GM13976 (cell line): Measurements from ENCODE around the gene KCNQ1.

Experiments used
- DNase-seq: peaks from one replicate; pipeline ENCODE4 v3.0.0; 2012; ENCODE audit warnings: low spot score
- in situ Hi-C: fragments of 300-500 bp; cut with MboI; formaldehyde crosslinking; loops from one replicate; pipeline ENCODE4 v1.12.0; 2022; ENCODE audit warnings: low sequenced_read_pairs, mixed read lengths, inconsistent platforms; ENCODE audit not compliant: unreplicated experiment
- TF ChIP-seq, protein P1 (sequence below): IDR thresholded peaks from 2 replicates; pipeline ENCODE4 v1.5.1; 2012; ENCODE audit warnings: borderline replicate concordance, mild to moderate bottlenecking; ENCODE audit not compliant: insufficient read depth; ENCODE audit errors: extremely low read depth, missing control alignments, control extremely low read depth

Gene KCNQ1

DNA sequence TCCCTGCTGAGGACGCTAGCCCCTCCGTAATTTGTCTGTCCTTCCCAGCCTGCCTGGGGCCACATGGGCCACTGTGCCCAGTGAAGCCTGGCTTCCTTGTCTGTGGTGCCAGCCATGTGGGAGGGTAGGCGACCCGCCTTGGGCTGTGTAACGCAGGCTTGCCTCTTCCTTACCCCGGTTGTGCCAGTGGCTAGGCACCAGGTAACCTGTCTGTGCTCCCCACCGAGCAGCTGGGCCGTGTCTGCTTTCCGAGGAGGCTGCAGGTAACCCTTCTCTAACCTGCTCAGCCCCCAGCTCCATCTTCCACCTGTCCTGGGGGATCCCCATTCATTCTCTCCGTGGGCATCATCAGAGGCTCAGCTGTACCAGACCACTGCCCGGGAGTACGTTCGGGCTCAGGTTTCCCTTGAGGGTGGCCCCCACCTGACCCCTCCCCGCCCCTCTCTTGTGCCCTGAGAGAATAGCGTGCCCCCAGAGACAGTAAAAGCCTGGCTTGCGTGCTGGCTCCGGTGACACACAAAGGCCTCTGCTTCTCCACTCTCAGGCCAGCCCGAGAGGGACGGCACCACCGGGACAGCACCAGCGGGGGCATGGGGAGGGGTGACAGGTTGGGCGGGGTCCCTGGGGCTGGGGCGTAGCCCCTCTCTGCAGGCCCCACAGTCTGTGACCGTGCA lies 361.7 kb downstream of the KCNQ1 start:
- TF ChIP-seq, protein P1, sequence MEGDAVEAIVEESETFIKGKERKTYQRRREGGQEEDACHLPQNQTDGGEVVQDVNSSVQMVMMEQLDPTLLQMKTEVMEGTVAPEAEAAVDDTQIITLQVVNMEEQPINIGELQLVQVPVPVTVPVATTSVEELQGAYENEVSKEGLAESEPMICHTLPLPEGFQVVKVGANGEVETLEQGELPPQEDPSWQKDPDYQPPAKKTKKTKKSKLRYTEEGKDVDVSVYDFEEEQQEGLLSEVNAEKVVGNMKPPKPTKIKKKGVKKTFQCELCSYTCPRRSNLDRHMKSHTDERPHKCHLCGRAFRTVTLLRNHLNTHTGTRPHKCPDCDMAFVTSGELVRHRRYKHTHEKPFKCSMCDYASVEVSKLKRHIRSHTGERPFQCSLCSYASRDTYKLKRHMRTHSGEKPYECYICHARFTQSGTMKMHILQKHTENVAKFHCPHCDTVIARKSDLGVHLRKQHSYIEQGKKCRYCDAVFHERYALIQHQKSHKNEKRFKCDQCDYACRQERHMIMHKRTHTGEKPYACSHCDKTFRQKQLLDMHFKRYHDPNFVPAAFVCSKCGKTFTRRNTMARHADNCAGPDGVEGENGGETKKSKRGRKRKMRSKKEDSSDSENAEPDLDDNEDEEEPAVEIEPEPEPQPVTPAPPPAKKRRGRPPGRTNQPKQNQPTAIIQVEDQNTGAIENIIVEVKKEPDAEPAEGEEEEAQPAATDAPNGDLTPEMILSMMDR, result no peak
- in situ Hi-C loops, result no loop called here
- no peak for DNase-seq

DNA sequence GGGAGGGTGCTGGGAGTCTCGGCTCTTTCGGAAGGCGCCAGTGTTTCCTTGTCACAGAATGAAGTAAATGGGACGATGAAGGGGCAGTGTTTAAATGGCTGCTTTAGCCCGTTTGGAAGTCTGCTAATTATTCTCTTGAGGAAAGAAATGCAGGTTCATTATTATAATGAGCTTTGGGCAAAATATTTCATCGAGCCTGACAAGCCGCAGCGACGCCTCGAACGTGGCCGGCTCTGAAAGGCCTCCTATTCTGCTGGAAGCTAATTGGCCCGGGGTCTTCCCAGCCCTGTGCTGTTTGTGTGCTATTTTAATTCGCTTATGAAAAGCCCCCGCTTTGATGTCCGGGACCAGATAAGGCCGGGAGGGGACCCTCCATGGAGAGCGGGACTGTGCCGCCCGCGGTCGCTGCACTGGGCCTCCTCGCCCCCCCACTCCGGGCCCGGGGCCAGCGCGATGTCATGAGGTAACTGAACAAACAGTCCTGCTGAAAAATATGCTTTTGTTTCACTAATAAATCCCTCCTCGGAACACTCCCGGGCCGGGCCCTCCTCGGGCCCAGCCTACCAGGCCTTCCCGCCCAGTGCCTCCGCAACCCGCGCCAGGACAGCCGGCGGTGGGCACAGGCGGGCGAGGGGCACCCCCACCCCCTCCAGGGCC lies 362.3 kb downstream of the KCNQ1 start:
- in situ Hi-C loops, result no loop called here
- TF ChIP-seq, protein P1, result no peak
- no peak for DNase-seq

DNA sequence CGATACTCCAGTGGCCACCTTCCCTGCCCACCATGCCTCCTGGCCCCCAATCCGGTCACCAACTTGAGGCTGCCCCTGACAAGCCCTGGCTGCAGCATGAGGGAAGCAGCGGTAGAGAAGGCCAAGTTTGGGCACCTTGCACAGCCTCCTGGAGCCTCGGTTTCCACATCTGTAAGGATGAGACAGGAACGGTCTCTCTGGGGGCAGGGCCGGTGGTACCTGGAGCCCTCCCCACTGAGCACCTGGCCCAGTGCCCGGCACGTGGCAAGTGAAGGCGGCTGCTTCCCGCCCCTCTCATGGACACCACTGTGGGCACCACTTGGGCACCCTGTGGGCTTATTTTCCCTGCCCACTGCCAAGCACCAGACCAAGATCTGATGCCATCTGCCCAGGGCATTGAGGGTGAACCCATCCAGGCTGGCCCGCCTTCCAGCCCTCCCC lies 363.0 kb downstream of the KCNQ1 start:
- TF ChIP-seq, protein P1, result no peak
- in situ Hi-C loops, result no loop called here
- no peak for DNase-seq

DNA sequence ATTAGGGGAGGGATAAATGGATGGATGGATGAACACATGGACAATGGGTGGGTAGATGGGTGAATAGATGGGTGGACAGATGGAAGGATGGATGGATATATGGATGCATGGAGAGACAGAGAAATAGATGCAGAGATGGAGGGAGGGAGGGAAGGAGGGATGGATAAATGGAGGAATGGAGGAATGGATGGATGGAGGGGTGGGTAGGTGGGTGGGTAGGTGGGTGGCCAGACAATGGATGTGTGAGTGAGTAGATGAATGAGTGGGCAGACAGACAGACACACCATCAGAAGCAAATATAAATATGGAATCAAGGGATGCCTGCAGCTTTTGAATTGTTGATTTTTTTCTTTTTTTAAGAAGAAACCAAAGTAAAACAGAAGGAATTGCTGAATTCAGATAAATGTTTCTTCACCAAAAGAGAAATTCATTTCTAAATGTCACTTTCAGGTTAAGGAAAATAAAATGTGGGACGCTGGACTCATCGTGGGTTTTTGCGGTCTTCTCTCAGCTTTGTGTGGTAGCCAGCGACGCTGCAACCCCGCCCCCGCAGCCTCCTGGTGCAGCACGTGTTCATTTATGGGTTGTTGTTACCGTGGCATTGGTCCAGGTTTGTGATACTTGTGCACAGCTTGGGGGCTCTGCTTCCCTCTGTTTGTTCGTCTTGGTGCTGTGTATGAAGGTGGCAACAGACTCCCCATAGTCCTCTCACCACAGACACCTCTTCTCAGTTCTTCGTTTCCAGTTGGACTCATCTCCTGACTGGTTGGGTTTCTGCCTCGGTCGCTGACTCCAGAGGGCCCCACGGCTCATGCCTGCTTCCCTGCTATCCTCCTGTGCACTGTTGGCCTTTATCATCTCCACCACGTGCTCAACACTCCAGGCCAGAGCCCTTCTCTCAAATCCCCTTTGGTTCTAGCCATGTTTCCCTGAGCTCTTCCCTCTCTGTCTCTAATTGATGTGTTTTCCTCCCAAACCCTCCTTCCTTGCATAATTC lies 364.3 kb downstream of the KCNQ1 start:
- TF ChIP-seq, protein P1, result no peak
- in situ Hi-C loops, result no loop called here
- DNase-seq, result no peak

DNA sequence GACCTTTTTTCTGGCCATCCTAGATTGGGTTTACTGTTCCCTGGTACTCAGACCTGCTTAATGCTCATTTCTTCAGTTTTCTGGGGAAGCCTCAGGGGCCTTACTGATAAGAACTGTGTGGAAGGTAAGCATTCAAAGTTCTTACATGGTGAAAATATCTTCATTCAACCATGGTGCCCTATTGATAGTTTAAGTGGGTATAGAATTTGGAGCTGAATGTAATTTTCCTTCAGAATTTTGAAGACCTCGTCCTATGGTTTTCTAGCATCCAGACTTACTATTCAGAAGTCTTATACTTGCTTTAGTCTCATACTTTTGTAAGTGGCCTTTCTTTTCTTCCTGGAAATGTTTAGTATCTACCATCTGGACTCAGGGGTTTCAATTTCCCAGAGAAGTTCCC lies 365.0 kb downstream of the KCNQ1 start:
- in situ Hi-C loops, result no loop called here
- TF ChIP-seq, protein P1, result no peak
- no peak for DNase-seq
